Measurements from ENCODE around the gene BFSP2.

DNA sequence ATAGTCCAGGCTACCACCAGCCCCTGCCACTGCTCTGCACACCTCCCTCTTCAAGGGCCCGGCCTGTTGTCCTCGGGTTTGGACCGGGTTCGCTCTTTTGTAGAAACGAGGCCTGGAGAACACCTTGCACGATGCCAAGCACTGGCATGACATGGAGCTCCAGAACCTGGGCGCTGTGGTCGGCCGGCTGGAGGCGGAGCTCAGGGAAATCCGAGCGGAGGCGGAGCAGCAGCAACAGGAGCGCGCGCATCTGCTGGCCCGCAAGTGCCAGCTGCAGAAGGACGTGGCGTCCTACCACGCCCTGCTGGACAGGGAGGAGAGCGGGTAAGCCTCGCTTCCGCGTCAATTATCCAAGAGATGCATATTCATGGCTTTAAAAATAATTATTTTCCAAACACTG, 72.4 kb downstream of the BFSP2 start:
- TF ChIP-seq TAF1 (IDR thresholded peaks at IDR 0.05; ENCODE audit: low read depth, low read length), result no peak
- TF ChIP-seq POLR2A (IDR thresholded peaks at IDR 0.05; ENCODE audit: low read depth, low read length), result no peak
